Upper lobe of right lung (tissue), 1 donor: Measurements from ENCODE around the gene PLEKHA3. TPM values are rescaled to one million over a fixed set of nuclear protein-coding genes. Genes with fewer than 3 reads are reported as not detected.
"Not testable (repeated sequence)": the region's sequence is repeated elsewhere in the genome, so short reads cannot be mapped to it uniquely, and the experiment has no call there.

Experiments
- ATAC-seq: fragments of 200-7000 bp; cut with Tn5 transposase; one replicate; pipeline ENCODE4 v1.9.1; 2020; ENCODE audit warnings: mild to moderate bottlenecking, moderate library complexity
- DNase-seq: peaks from one replicate; pipeline ENCODE4 v3.0.0-alpha.2; 2020
- H3K27ac ChIP-seq: fragments of 200-600 bp; one replicate; pipeline ENCODE4 v1.8.0; 2022
- H3K27me3 ChIP-seq: fragments of 200-600 bp; one replicate; pipeline ENCODE4 v1.8.0; 2022; ENCODE audit warnings: mild to moderate bottlenecking
- H3K36me3 ChIP-seq: fragments of 200-600 bp; one replicate; pipeline ENCODE4 v1.8.0; 2022
- H3K4me1 ChIP-seq: fragments of 200-600 bp; one replicate; pipeline ENCODE4 v1.8.0; 2022
- H3K4me3 ChIP-seq: fragments of 200-600 bp; one replicate; pipeline ENCODE4 v1.8.0; 2022; ENCODE audit warnings: mild to moderate bottlenecking
- H3K9me3 ChIP-seq: fragments of 200-600 bp; one replicate; pipeline ENCODE4 v1.8.0; 2022
- CTCF ChIP-seq: fragments of 200-600 bp; IDR thresholded peaks from one replicate; pipeline ENCODE4 v1.8.0; 2022; ENCODE audit warnings: antibody characterized with exemption
- intact Hi-C: fragments of 100-400 bp; cut with DNase I; formaldehyde crosslinking; loops from one replicate; pipeline ENCODE4 v1.11.0; 2022
- total RNA-seq: library from RNA; stranded (reverse); fragmentation: NEBNext Ultra II Directional; extraction: Animal tissue kit (Norgen Biotek cat#: 25700); gene quantifications from one replicate; pipeline ENCODE4 v1.2.1, GENCODE V29; 2021
- donor health status: DM: no; HTN: yes; CAD: no; lungs with severe emphysema.

PLEKHA3 gene
- total RNA-seq, 1 donor from 2014 or later = 36.6 TPM

- no peak for ATAC-seq
Observed at GRCh38 chr2:178457390-178457886, 22.8 kb upstream of the PLEKHA3 start.

GRCh38 chr2:178469219-178469849 is 10.9 kb upstream of the PLEKHA3 start:
- no peak for DNase-seq
- peaks cover 5% of the 10 kb centered on the region for H3K36me3 ChIP-seq
- H3K4me1 ChIP-seq = no peaks in the 10 kb centered on the region
- H3K9me3 ChIP-seq = no peaks in the 10 kb centered on the region
- no peak for TF ChIP-seq CTCF
- intact Hi-C loops = no loop called here
- no peak overlapping the region for H3K27ac ChIP-seq
- ATAC-seq = no peak
- no peaks in the 10 kb centered on the region for H3K27me3 ChIP-seq
- H3K4me3 ChIP-seq = no peak overlapping the region

More at GRCh38 chr2:178457390-178457886, 22.8 kb upstream of the PLEKHA3 start:
- H3K36me3 ChIP-seq = no peaks in the 10 kb centered on the region
- no peaks in the 10 kb centered on the region for H3K4me1 ChIP-seq
- H3K4me3 ChIP-seq = no peak overlapping the region
- H3K27ac ChIP-seq = no peak overlapping the region
- DNase-seq = no peak
- no peaks in the 10 kb centered on the region for H3K27me3 ChIP-seq
- no peak for TF ChIP-seq CTCF
- no peaks in the 10 kb centered on the region for H3K9me3 ChIP-seq
- intact Hi-C loops = no loop called here

GRCh38 chr2:178471313-178471712 is 8.9 kb upstream of the PLEKHA3 start:
- H3K27me3 ChIP-seq, H3K9me3 ChIP-seq, H3K4me1 ChIP-seq, H3K36me3 ChIP-seq, H3K4me3 ChIP-seq, intact Hi-C loops, DNase-seq, H3K27ac ChIP-seq, ATAC-seq: not testable (repeated sequence)

GRCh38 chr2:178473373-178473772 is 6.9 kb upstream of the PLEKHA3 start:
- no peak for TF ChIP-seq CTCF
- Histone ChIP-seq H3K27ac (no peak overlapping the region), H3K27me3 (no peaks in the 10 kb centered on the region), H3K4me1 (no peaks in the 10 kb centered on the region), H3K36me3 (peaks cover 3% of the 10 kb centered on the region), H3K4me3 (no peak overlapping the region), H3K9me3 (no peaks in the 10 kb centered on the region)
- no peak for DNase-seq
- intact Hi-C loops = no loop called here
- no peak for ATAC-seq

GRCh38 chr2:178473931-178474330 is 6.3 kb upstream of the PLEKHA3 start:
- Histone ChIP-seq H3K9me3 (no peaks in the 10 kb centered on the region), H3K36me3 (no peaks in the 10 kb centered on the region), H3K4me1 (peaks cover 1% of the 10 kb centered on the region), H3K27ac (no peak overlapping the region), H3K27me3 (no peaks in the 10 kb centered on the region), H3K4me3 (no peak overlapping the region)
- intact Hi-C loops = no loop called here
- DNase-seq (no peak), ATAC-seq (no peak)
- no peak for TF ChIP-seq CTCF

GRCh38 chr2:178474560-178474959 is 5.7 kb upstream of the PLEKHA3 start:
- no peak for TF ChIP-seq CTCF
- H3K4me3 ChIP-seq = no peak overlapping the region
- peaks cover 8% of the 10 kb centered on the region for H3K4me1 ChIP-seq
- intact Hi-C loops = no loop called here
- DNase-seq (no peak), ATAC-seq (no peak)
- no peaks in the 10 kb centered on the region for H3K36me3 ChIP-seq
- H3K27ac ChIP-seq = no peak overlapping the region
- H3K27me3 ChIP-seq = no peaks in the 10 kb centered on the region
- H3K9me3 ChIP-seq = no peaks in the 10 kb centered on the region
